Skin of body (tissue), 2 donors: ENCODE results near the gene B3GALT5. TPM values are rescaled to one million over a fixed set of nuclear protein-coding genes. Genes with fewer than 3 reads are reported as not detected.
"Not testable (repeated sequence)": the region's sequence is repeated elsewhere in the genome, so short reads cannot be mapped to it uniquely, and the experiment has no call there.

ENCODE experiments used
- DNase-seq: peaks from one replicate; lab custom pipeline; 2025; lab: John Stamatoyannopoulos, UW
- total RNA-seq: library from RNA; depleted of rRNA; stranded (reverse); fragments of >200 nt; gene quantifications from one replicate; pipeline ENCODE4 v1.2.3, GENCODE V29; 2014

The B3GALT5 gene
- 0.20 TPM for total RNA-seq

GRCh38 chr21:39612233-39613040 is at the start of gene B3GALT5:
TSS of gene B3GALT5 (plus strand) at chr21:39612940. CDS start at chr21:39660560, 47,620 bp downstream.
- no peak for DNase-seq

GRCh38 chr21:39564200-39564599 is 48.5 kb upstream of the B3GALT5 start:
- no peak for DNase-seq

- DNase-seq, result no peak
Measured at GRCh38 chr21:39567180-39567972, 45.4 kb upstream of the B3GALT5 start.

- DNase-seq, result no peak
Measured at GRCh38 chr21:39568361-39568760, 44.4 kb upstream of the B3GALT5 start.

- DNase-seq, result no peak
Measured at GRCh38 chr21:39575775-39576174, 37.0 kb upstream of the B3GALT5 start.

GRCh38 chr21:39576518-39577128 is 36.1 kb upstream of the B3GALT5 start:
- DNase-seq, result no peak

GRCh38 chr21:39579734-39580332 is 32.9 kb upstream of the B3GALT5 start:
- no peak for DNase-seq

GRCh38 chr21:39580744-39581143 is 32.0 kb upstream of the B3GALT5 start:
- DNase-seq, result no peak

- DNase-seq, result no peak
Measured at GRCh38 chr21:39581414-39581813, 31.3 kb upstream of the B3GALT5 start.

GRCh38 chr21:39582749-39583148 is 30.0 kb upstream of the B3GALT5 start:
- no peak for DNase-seq

- DNase-seq, result not testable (repeated sequence)
Measured at GRCh38 chr21:39583586-39583985, 29.2 kb upstream of the B3GALT5 start.

- DNase-seq, result no peak
Measured at GRCh38 chr21:39587376-39587775, 25.4 kb upstream of the B3GALT5 start.

- no peak for DNase-seq
Measured at GRCh38 chr21:39588884-39589283, 23.9 kb upstream of the B3GALT5 start.

- DNase-seq, result no peak
Measured at GRCh38 chr21:39593522-39593921, 19.2 kb upstream of the B3GALT5 start.

- DNase-seq, result no peak
Measured at GRCh38 chr21:39595465-39595864, 17.3 kb upstream of the B3GALT5 start.

- DNase-seq, result no peak
Measured at GRCh38 chr21:39597595-39597994, 15.1 kb upstream of the B3GALT5 start.

GRCh38 chr21:39599191-39599970 is 13.4 kb upstream of the B3GALT5 start:
- DNase-seq, result no peak

GRCh38 chr21:39601187-39601928 is 11.4 kb upstream of the B3GALT5 start:
- no peak for DNase-seq

- no peak for DNase-seq
Measured at GRCh38 chr21:39602076-39602689, 10.6 kb upstream of the B3GALT5 start.

GRCh38 chr21:39602793-39603192 is 9.9 kb upstream of the B3GALT5 start:
- no peak for DNase-seq
